Measurements from ENCODE around the gene ECEL1. TPM values are rescaled to one million over a fixed set of nuclear protein-coding genes. Genes with fewer than 3 reads are reported as not detected.
A peak's percentile ranks its signal among the peaks of the same experiment; 100 is the strongest.

The ECEL1 gene
- total and polyA plus RNA-seq, 2 of the 4 experiments (the other 2 are of a cell fraction): not detected

DNA sequence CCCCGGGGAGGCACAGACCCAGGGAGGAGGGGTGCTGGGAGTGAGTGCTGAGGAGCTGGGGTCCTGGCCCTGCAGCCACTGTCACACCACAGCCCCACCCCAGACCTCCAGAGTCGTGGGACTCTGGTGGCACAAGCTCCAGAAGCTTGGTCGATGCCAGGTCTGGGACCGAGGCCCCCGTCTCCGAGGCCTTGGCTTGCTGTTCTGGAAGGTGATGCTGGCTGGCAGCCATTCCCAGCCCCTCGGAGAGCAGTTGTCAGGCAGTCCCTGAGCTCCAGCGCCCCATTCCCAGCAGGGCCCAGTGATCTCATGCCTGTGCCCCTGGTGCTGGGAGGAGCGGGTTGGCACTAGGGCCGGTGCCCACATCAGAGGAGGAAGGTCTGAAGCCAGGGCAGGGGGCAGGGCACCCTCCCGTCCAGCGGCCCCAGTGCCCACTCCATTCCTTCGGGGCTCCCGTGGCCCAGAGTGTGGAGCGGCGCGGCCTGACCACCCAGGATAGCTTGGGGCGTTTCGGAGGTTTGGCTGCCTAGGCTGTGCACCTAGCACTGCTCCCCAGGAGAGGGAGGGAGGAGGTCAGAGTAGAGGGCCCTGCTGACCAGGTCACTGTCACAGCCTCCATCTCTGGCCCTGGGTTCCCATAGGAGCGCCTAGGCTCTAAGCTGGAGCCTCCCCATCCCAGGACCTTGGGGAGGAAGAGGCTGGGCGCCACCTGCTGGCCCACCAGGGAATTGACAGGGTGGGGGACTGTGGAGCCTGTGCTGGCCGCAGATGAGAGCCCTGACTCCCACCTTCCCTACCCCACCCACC, 48.5 kb downstream of the ECEL1 start:
- Histone ChIP-seq H3K14ac (replicated peaks; ENCODE audit: low read depth, low read length) (no peak overlapping the region), H2AK5ac (ENCODE audit: low read depth, low read length) (no peak overlapping the region), H3K4ac (ENCODE audit: low read depth, low read length) (no peak overlapping the region), H3K23ac (ENCODE audit: low read depth, low read length) (no peak overlapping the region), H3K27me3 (ENCODE audit: control insufficient read depth, insufficient read depth, low read length) (peaks cover 28% of the 10 kb centered on the region), H3K27ac (ENCODE audit: insufficient read depth, low read length) (no peak overlapping the region), H3K4me2 (ENCODE audit: low read depth, low read length) (no peak overlapping the region), H4K20me1 (ENCODE audit: insufficient read depth, low read length) (no peaks in the 10 kb centered on the region), H2AFZ (replicated peaks; ENCODE audit: low read length, poor library complexity) (no peak overlapping the region), H3K9me3 (ENCODE audit: control insufficient read depth, insufficient read depth, low read length) (no peaks in the 10 kb centered on the region), H3K79me1 (ENCODE audit: low read depth in 1 of 2, low read length in 2 of 2) (no peaks in the 10 kb centered on the region), H3K4me3 (ENCODE audit: insufficient read depth, low read depth, low read length) (no peak overlapping the region), H4K91ac (ENCODE audit: insufficient read depth, low read depth, low read length) (no peak overlapping the region), H2BK15ac (ENCODE audit: low read depth, low read length) (no peak overlapping the region), H4K5ac (ENCODE audit: low read depth, low read length) (no peak overlapping the region), H3K18ac (ENCODE audit: low read depth, low read length) (no peak overlapping the region), H2BK120ac (ENCODE audit: low read depth, low read length) (no peak overlapping the region), H3K56ac (ENCODE audit: extremely low read depth, insufficient read depth, low read length) (no peak overlapping the region), H2BK20ac (ENCODE audit: low read depth, low read length) (no peak overlapping the region), H4K8ac (ENCODE audit: low read depth in 2 of 2, low read length in 2 of 2) (no peak overlapping the region), H3K4me1 (ENCODE audit: control insufficient read depth, insufficient read depth, low read length) (no peaks in the 10 kb centered on the region), H2BK5ac (ENCODE audit: low read depth, low read length, poor library complexity, severe bottlenecking) (no peak overlapping the region), H3K36me3 (ENCODE audit: control insufficient read depth, insufficient read depth, low read length) (no peaks in the 10 kb centered on the region), H3K9me1 (ENCODE audit: insufficient read depth, low read length) (no peaks in the 10 kb centered on the region), H3K9ac (ENCODE audit: low read depth, low read length) (no peak overlapping the region), H2AK9ac (replicated peaks; ENCODE audit: low read depth, low read length, poor library complexity) (no peak overlapping the region)
- no peak for TF ChIP-seq NFE2L2 (IDR thresholded peaks at IDR 0.05; ENCODE audit: low read depth, low read length)
- no peak for TF ChIP-seq MAZ (IDR thresholded peaks at IDR 0.05; ENCODE audit: borderline replicate concordance, low read depth, low read length)
- TF ChIP-seq, protein P1, sequence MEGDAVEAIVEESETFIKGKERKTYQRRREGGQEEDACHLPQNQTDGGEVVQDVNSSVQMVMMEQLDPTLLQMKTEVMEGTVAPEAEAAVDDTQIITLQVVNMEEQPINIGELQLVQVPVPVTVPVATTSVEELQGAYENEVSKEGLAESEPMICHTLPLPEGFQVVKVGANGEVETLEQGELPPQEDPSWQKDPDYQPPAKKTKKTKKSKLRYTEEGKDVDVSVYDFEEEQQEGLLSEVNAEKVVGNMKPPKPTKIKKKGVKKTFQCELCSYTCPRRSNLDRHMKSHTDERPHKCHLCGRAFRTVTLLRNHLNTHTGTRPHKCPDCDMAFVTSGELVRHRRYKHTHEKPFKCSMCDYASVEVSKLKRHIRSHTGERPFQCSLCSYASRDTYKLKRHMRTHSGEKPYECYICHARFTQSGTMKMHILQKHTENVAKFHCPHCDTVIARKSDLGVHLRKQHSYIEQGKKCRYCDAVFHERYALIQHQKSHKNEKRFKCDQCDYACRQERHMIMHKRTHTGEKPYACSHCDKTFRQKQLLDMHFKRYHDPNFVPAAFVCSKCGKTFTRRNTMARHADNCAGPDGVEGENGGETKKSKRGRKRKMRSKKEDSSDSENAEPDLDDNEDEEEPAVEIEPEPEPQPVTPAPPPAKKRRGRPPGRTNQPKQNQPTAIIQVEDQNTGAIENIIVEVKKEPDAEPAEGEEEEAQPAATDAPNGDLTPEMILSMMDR (conservative IDR thresholded peaks at IDR 0.05; ENCODE audit: low read depth, low read length): peak; percentile 29
- peak; percentile 37; the same call in 1 of the 2 replicates for TF ChIP-seq RAD21 (IDR thresholded peaks at IDR 0.05; ENCODE audit: low read length)
- intact Hi-C loops (cut with micrococcal nuclease) (no loop called here), in situ Hi-C loops (cut with MboI; ENCODE audit: low sequenced_read_pairs) (no loop called here), dilution Hi-C loops (cut with HindIII; ENCODE audit: low sequenced_read_pairs, unreplicated experiment) (no loop called here)
- CTCF ChIA-PET: interaction anchor here (0.6 to 1.1 kb wide), 3 partner anchors 29 to 523 kb away, joined by 3 to 4 read pairs (median 3); no protein-coding TSS in a partner anchor
- DNase-seq: no peak
- WGBS, 2 experiments (ENCODE audit: extremely low coverage in 2 of 2, insufficient read length in 1 of 2): no CpG with 5 or more reads among the region's 22 CpGs
- no TSS peak for BruUV-seq (replicated peaks)
- ATAC-seq (ENCODE audit: low read depth): peak; percentile 80
- POLR2A ChIA-PET (ENCODE audit: unreplicated experiment): no interaction called here
